ENCODE results near the gene MGMT. TPM values are rescaled to one million over a fixed set of nuclear protein-coding genes. Genes with fewer than 3 reads are reported as not detected.

Gene MGMT
- total and polyA plus RNA-seq, 9 of the 15 experiments (the other 6 are each of a cell fraction or from before 2014, with no cell fraction given) = 0.03 to 0.29 (median 0.11) TPM; not detected in 4

DNA sequence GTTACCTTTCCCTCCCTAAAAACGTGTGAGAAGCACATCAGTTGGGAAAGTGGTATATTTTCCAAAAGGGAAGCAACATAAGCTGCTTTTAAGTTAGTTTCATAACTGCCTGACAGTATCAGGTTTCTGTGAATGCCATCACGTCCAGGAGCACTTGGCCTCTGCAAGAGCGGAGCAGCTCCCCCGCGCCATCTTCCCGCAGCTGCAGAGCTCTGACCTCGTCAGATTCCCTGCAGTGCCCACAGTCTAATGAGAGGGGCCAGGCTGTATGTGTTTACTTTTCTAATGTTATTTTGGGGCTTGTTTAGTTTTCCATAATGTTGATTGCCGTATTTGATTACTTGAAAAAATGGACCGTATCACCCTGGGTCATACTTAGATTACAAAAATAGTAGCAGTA is 74.2 kb downstream of the MGMT start:
- in situ Hi-C loops (cut with MboI) (no loop called here), intact Hi-C loops (cut with micrococcal nuclease) (no loop called here)
- H3K4me1 ChIP-seq (replicated peaks in 1 of 2; ENCODE audit: control insufficient read depth in 2 of 2, insufficient read depth in 2 of 2, low read length in 2 of 2) = no peaks in the 10 kb centered on the region
- ChIA-PET POLR2A (interaction anchor here (0.5 kb wide), 1 partner anchor 58 kb away, joined by 3 read pairs; no protein-coding TSS in a partner anchor), CTCF (ENCODE audit: low intra/inter-chr PET ratio) (no interaction called here)
- H3K9me1 ChIP-seq (ENCODE audit: control insufficient read depth, insufficient read depth, low read length) = no peaks in the 10 kb centered on the region
- FAIRE-seq = no peak
- no peaks in the 10 kb centered on the region for H3K79me2 ChIP-seq (ENCODE audit: control insufficient read depth, insufficient read depth, low read length)
- H4K20me1 ChIP-seq (replicated peaks; ENCODE audit: control insufficient read depth, insufficient read depth, low read length) = no peaks in the 10 kb centered on the region
- peaks cover 0 to 19% of the 10 kb centered on the region in 2 experiments; a peak in 2 of 5 replicates for H3K27me3 ChIP-seq (ENCODE audit: control insufficient read depth in 2 of 2, insufficient read depth in 2 of 2, low read length in 2 of 2)
- ATAC-seq = no peak
- H3K36me3 ChIP-seq (ENCODE audit: control insufficient read depth, insufficient read depth, low read length) = no peaks in the 10 kb centered on the region
- H3K27ac ChIP-seq (ENCODE audit: extremely low read depth, low read depth, low read length) = no peak overlapping the region
- no peak for DNase-seq (ENCODE audit: extremely low read depth in 1 of 4, low spot score in 3 of 4)
- H3K9me3 ChIP-seq (replicated peaks; ENCODE audit: control insufficient read depth, insufficient read depth, low read depth, low read length) = no peaks in the 10 kb centered on the region
- H3K9ac ChIP-seq (ENCODE audit: insufficient read depth in 1 of 2, low read depth in 2 of 2, low read length in 2 of 2) = no peak overlapping the region
- H3K4me2 ChIP-seq (ENCODE audit: insufficient read depth, low read length) = no peak overlapping the region
- 3% methylated on average over 8 of the region's 9 CpGs for WGBS (ENCODE audit: insufficient coverage, low coverage, missing lambda C conversion rate)
- H3K4me3 ChIP-seq = no peak overlapping the region
- no TSS peak for BruUV-seq (replicated peaks)
- H2AFZ ChIP-seq (ENCODE audit: low read depth, low read length) = no peak overlapping the region
- TF ChIP-seq, protein P1, sequence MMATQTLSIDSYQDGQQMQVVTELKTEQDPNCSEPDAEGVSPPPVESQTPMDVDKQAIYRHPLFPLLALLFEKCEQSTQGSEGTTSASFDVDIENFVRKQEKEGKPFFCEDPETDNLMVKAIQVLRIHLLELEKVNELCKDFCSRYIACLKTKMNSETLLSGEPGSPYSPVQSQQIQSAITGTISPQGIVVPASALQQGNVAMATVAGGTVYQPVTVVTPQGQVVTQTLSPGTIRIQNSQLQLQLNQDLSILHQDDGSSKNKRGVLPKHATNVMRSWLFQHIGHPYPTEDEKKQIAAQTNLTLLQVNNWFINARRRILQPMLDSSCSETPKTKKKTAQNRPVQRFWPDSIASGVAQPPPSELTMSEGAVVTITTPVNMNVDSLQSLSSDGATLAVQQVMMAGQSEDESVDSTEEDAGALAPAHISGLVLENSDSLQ (IDR thresholded peaks at IDR 0.05) = no peak
- TF ChIP-seq ZNF583 (CRISPR knock-in tag; IDR thresholded peaks at IDR 0.05) (no peak), HNRNPH1 (optimal IDR thresholded peaks at IDR 0.05; ENCODE audit: low read depth, low read length) (no peak), SNRNP70 (optimal IDR thresholded peaks at IDR 0.05; ENCODE audit: low read depth, low read length) (no peak), KLF16 (IDR thresholded peaks at IDR 0.05) (no peak), ZNF644 (tag; IDR thresholded peaks at IDR 0.05; ENCODE audit: low read depth) (no peak)
- TF ChIP-seq, protein P2, sequence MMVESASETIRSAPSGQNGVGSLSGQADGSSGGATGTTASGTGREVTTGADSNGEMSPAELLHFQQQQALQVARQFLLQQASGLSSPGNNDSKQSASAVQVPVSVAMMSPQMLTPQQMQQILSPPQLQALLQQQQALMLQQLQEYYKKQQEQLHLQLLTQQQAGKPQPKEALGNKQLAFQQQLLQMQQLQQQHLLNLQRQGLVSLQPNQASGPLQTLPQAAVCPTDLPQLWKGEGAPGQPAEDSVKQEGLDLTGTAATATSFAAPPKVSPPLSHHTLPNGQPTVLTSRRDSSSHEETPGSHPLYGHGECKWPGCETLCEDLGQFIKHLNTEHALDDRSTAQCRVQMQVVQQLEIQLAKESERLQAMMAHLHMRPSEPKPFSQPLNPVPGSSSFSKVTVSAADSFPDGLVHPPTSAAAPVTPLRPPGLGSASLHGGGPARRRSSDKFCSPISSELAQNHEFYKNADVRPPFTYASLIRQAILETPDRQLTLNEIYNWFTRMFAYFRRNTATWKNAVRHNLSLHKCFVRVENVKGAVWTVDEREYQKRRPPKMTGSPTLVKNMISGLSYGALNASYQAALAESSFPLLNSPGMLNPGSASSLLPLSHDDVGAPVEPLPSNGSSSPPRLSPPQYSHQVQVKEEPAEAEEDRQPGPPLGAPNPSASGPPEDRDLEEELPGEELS (CRISPR knock-in tag; IDR thresholded peaks at IDR 0.05; ENCODE audit: borderline replicate concordance) = no peak
- TF ChIP-seq, protein P3, sequence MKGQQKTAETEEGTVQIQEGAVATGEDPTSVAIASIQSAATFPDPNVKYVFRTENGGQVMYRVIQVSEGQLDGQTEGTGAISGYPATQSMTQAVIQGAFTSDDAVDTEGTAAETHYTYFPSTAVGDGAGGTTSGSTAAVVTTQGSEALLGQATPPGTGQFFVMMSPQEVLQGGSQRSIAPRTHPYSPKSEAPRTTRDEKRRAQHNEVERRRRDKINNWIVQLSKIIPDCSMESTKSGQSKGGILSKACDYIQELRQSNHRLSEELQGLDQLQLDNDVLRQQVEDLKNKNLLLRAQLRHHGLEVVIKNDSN (CRISPR knock-in tag; IDR thresholded peaks at IDR 0.05) = no peak
- TF ChIP-seq, protein P4, sequence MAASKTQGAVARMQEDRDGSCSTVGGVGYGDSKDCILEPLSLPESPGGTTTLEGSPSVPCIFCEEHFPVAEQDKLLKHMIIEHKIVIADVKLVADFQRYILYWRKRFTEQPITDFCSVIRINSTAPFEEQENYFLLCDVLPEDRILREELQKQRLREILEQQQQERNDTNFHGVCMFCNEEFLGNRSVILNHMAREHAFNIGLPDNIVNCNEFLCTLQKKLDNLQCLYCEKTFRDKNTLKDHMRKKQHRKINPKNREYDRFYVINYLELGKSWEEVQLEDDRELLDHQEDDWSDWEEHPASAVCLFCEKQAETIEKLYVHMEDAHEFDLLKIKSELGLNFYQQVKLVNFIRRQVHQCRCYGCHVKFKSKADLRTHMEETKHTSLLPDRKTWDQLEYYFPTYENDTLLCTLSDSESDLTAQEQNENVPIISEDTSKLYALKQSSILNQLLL (CRISPR knock-in tag; IDR thresholded peaks at IDR 0.05; ENCODE audit: borderline replicate concordance) = no peak

Measured in K562 (cell line).